GM11168 (cell line): ENCODE measurements around the gene UST.
"Not testable (repeated sequence)": the region's sequence is repeated elsewhere in the genome, so short reads cannot be mapped to it uniquely, and the experiment has no call there.

Source experiments
- in situ Hi-C: fragments of 300-500 bp; cut with MboI; formaldehyde crosslinking; loops from one replicate; pipeline ENCODE4 v1.12.0; 2022; ENCODE audit warnings: low sequenced_read_pairs; ENCODE audit not compliant: unreplicated experiment

Gene UST

GRCh38 chr6:148890096-148890495 is 143.3 kb downstream of the UST start:
- in situ Hi-C loops, result no loop called here

GRCh38 chr6:148890652-148891404 is 144.0 kb downstream of the UST start:
- in situ Hi-C loops, result no loop called here

GRCh38 chr6:148891405-148891783 is 144.6 kb downstream of the UST start:
- in situ Hi-C loops, result no loop called here

GRCh38 chr6:148892247-148892646 is 145.4 kb downstream of the UST start:
- in situ Hi-C loops, result no loop called here

- in situ Hi-C loops, result no loop called here
These were observed 146.2 kb downstream of the UST start for GRCh38 chr6:148893073-148893472.

- in situ Hi-C loops, result no loop called here
These were observed 146.7 kb downstream of the UST start for GRCh38 chr6:148893481-148893880.

- in situ Hi-C loops, result no loop called here
These were observed 151.7 kb downstream of the UST start for GRCh38 chr6:148898376-148899014.

GRCh38 chr6:148904896-148905870 is 158.4 kb downstream of the UST start:
- in situ Hi-C loops, result no loop called here

- in situ Hi-C loops, result no loop called here
These were observed 159.1 kb downstream of the UST start for GRCh38 chr6:148905901-148906300.

- in situ Hi-C loops, result no loop called here
These were observed 159.6 kb downstream of the UST start for GRCh38 chr6:148906386-148906785.

- in situ Hi-C loops, result no loop called here
These were observed 160.7 kb downstream of the UST start for GRCh38 chr6:148907573-148907972.

- in situ Hi-C loops, result no loop called here
These were observed 165.4 kb downstream of the UST start for GRCh38 chr6:148912252-148912651.

- in situ Hi-C loops, result no loop called here
These were observed 169.0 kb downstream of the UST start for GRCh38 chr6:148915810-148916209.

GRCh38 chr6:148916485-148916884 is 169.7 kb downstream of the UST start:
- in situ Hi-C loops, result not testable (repeated sequence)

GRCh38 chr6:148924226-148925012 is 177.6 kb downstream of the UST start:
- in situ Hi-C loops, result loop anchor here (25.0 kb wide), 1 partner anchor 337 kb away; no protein-coding TSS in a partner anchor

- in situ Hi-C loops, result loop anchor here (25.0 kb wide), 1 partner anchor 338 kb away; no protein-coding TSS in a partner anchor
These were observed 178.9 kb downstream of the UST start for GRCh38 chr6:148925701-148926100.

- in situ Hi-C loops, result loop anchor here (25.0 kb wide), 1 partner anchor 339 kb away; no protein-coding TSS in a partner anchor
These were observed 179.6 kb downstream of the UST start for GRCh38 chr6:148926478-148926877.

- in situ Hi-C loops, result loop anchor here (25.0 kb wide), 1 partner anchor 340 kb away; no protein-coding TSS in a partner anchor
These were observed 180.8 kb downstream of the UST start for GRCh38 chr6:148927586-148927985.

GRCh38 chr6:148928811-148929210 is 182.0 kb downstream of the UST start:
- in situ Hi-C loops, result loop anchor here (25.0 kb wide), 1 partner anchor 342 kb away; no protein-coding TSS in a partner anchor

GRCh38 chr6:148932208-148932607 is 185.4 kb downstream of the UST start:
- in situ Hi-C loops, result loop anchor here (25.0 kb wide), 1 partner anchor 345 kb away; no protein-coding TSS in a partner anchor
